ENCODE results near the gene PLA2G6. TPM values are rescaled to one million over a fixed set of nuclear protein-coding genes. Genes with fewer than 3 reads are reported as not detected.

Gene PLA2G6
- total and polyA plus RNA-seq, 8 donors, result 6.0 to 68.3 (median 25.8) TPM

DNA sequence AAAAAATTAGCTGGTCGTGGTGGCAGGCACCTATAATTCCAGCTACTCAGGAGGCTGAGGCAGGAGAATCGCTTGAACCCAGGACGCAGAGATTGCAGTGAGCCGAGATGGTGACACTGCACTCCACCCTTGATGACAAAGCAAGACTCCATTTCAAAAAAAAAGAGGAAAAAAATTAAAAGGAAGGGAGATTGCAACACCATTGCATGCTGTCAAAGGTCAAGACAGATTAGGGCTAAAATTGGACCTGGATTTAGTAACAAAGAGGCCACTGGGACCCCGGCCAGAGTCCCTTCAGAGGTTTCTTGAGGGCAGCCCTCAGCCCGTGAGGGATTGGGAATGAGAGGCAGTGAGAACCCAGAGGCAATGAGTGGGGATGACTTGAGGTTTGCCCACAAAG, 11.9 kb upstream of the PLA2G6 start:
- H3K4me1 ChIP-seq, result peaks cover 0 to 30% (median 18%) of the 10 kb centered on the region in 4 donors
- DNase-seq, result peak in 1 of 2 donors; percentile 45
- intact Hi-C loops (cut with DNase I; ENCODE audit: low total_unique reads), result no loop called here
- no peaks in the 10 kb centered on the region for H3K36me3 ChIP-seq
- peak overlapping the region in 1 of 5 donors; percentile 16 for H3K27ac ChIP-seq
- no peaks in the 10 kb centered on the region for H3K9me3 ChIP-seq
- no peak overlapping the region for H3K4me3 ChIP-seq
- H3K27me3 ChIP-seq, result no peaks in the 10 kb centered on the region
- 47 to 52% (median 49%) methylated on average over 6 of the region's 6 CpGs for WGBS, 5 donors
- TF ChIP-seq, protein P1, sequence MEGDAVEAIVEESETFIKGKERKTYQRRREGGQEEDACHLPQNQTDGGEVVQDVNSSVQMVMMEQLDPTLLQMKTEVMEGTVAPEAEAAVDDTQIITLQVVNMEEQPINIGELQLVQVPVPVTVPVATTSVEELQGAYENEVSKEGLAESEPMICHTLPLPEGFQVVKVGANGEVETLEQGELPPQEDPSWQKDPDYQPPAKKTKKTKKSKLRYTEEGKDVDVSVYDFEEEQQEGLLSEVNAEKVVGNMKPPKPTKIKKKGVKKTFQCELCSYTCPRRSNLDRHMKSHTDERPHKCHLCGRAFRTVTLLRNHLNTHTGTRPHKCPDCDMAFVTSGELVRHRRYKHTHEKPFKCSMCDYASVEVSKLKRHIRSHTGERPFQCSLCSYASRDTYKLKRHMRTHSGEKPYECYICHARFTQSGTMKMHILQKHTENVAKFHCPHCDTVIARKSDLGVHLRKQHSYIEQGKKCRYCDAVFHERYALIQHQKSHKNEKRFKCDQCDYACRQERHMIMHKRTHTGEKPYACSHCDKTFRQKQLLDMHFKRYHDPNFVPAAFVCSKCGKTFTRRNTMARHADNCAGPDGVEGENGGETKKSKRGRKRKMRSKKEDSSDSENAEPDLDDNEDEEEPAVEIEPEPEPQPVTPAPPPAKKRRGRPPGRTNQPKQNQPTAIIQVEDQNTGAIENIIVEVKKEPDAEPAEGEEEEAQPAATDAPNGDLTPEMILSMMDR (IDR thresholded peaks at IDR 0.05), result no peak
- TF ChIP-seq EP300 (IDR thresholded peaks at IDR 0.05) (no peak), POLR2AphosphoS5 (IDR thresholded peaks at IDR 0.05) (no peak), POLR2A (IDR thresholded peaks at IDR 0.05) (no peak)

DNA sequence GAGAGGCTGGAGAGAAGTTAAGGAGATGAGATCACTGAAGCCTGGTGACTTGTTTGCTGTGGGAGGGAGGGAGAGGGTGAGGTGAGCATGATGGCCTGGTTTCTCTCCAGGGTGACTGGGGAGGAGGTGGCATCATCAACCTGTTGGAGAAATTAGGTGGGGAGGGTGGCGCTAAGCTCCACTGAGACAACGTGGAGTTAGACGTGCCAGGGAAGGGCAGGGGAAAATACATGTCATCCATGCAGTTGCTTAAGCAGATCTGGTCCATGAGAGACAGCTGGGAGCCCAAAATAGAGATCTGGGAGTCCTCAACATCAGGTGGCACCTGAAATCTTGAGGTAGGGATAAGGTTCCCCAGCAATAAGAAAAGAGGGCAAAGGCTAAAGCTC, 10.8 kb upstream of the PLA2G6 start:
- Histone ChIP-seq H3K9me3 (no peaks in the 10 kb centered on the region), H3K36me3 (no peaks in the 10 kb centered on the region), H3K4me3 (no peak overlapping the region), H3K27me3 (no peaks in the 10 kb centered on the region), H3K4me1 (peaks cover 8 to 41% (median 27%) of the 10 kb centered on the region in 4 donors), H3K27ac (no peak overlapping the region)
- WGBS, 5 donors, result 82 to 90% (median 87%) methylated on average over 3 of the region's 3 CpGs
- DNase-seq, result no peak
- TF ChIP-seq EP300 (IDR thresholded peaks at IDR 0.05), result no peak
- TF ChIP-seq POLR2A (IDR thresholded peaks at IDR 0.05), result no peak
- TF ChIP-seq, protein P1 (IDR thresholded peaks at IDR 0.05), result no peak
- no peak for TF ChIP-seq POLR2AphosphoS5 (IDR thresholded peaks at IDR 0.05)
- intact Hi-C loops (cut with DNase I; ENCODE audit: low total_unique reads), result no loop called here

DNA sequence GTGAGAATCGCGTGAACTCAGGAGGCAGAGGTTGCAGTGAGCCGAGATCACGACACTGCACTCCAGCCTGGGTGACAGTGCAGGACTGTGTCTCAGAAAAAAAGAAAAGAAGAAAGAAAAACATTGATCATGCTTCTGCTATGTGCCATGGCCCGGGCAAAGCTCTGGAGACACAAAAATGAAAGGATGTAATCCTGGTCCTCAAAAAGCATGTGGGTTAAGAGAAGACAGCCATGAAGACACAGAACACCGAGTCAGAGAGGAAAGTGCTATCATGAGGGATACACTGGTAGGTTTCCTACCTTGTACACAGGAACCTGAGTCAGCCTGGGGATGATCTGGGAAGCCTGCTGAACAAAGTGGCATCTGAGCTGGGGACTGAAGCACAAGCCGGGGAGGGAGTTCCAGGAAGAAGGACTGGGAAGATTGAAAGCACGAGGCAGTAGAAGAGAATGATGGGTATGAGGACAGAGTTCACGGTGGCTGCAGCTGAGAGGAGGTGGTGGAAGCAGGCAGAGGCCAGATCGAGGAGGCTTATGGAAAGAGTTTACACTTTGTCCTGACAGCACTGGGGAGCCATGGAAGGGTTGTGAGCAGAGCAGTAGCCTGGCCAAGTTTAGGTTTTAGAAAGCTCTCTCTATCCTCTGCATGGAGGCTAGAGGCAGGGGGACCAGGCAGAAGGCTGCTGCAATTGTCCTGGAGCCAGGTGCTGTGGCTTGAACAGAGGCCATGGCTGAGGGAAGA, 10.3 kb upstream of the PLA2G6 start:
- intact Hi-C loops (cut with DNase I; ENCODE audit: low total_unique reads), result no loop called here

DNA sequence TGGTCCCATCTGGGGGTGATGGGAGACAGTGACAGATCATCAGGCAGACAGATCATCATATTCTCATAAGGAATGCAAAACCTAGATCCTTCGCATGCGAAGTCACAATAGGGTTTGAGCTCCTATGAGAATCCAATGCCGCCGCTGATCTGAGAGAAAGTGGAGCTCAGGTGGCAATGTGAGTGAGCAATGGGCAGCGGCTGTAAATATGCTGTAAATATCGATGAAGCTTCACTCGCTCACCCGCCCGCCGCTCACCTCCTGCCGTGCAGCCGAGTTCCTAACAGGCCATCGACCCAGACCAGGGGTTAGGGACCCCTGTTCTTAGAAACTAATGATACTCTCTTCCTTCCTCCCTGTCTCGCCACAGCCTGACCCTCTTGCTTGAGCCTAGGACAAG, 9.4 kb upstream of the PLA2G6 start:
- H3K27ac ChIP-seq, result no peak overlapping the region
- no peak for TF ChIP-seq POLR2A (IDR thresholded peaks at IDR 0.05)
- H3K27me3 ChIP-seq, result no peaks in the 10 kb centered on the region
- DNase-seq, result no peak
- H3K4me1 ChIP-seq, result peaks cover 12 to 47% (median 38%) of the 10 kb centered on the region in 4 donors
- H3K36me3 ChIP-seq, result no peaks in the 10 kb centered on the region
- no peak overlapping the region for H3K4me3 ChIP-seq
- H3K9me3 ChIP-seq, result no peaks in the 10 kb centered on the region
- intact Hi-C loops (cut with DNase I; ENCODE audit: low total_unique reads), result no loop called here
- whole genome bisulfite sequencing, 5 donors, result 89 to 95% (median 94%) methylated on average over 14 of the region's 14 CpGs

More for the DNA sequence above, 10.3 kb upstream of the PLA2G6 start:
- H3K9me3 ChIP-seq, result no peaks in the 10 kb centered on the region
- H3K4me1 ChIP-seq, result peaks cover 11 to 43% (median 32%) of the 10 kb centered on the region in 4 donors
- TF ChIP-seq EP300 (IDR thresholded peaks at IDR 0.05) (no peak), POLR2AphosphoS5 (IDR thresholded peaks at IDR 0.05) (no peak), POLR2A (IDR thresholded peaks at IDR 0.05) (no peak)
- TF ChIP-seq, protein P1 (IDR thresholded peaks at IDR 0.05), result no peak
- 81 to 88% (median 84%) methylated on average over 10 of the region's 10 CpGs for WGBS, 5 donors
- no peaks in the 10 kb centered on the region for H3K27me3 ChIP-seq
- H3K27ac ChIP-seq, result no peak overlapping the region
- H3K36me3 ChIP-seq, result no peaks in the 10 kb centered on the region
- no peak for DNase-seq
- no peak overlapping the region for H3K4me3 ChIP-seq

DNA sequence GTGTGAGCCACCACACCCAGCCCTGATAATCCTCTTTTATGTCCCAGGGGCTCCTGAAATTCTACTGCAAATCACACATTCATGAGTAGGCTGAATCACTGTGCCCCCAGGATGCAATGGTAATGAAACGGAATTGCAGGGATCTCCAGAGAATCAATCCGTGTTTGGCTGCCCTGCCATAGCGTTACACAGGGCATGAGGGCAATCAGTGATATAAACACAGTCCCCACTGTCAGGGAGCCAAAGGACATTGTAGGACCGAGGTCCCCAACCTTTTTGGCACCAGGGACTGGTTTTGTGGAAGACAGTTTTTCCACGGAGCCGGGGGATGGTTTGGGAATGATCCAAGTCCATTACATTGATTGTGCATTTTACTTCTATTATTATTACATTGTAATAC, 9.0 kb upstream of the PLA2G6 start:
- H3K4me3 ChIP-seq, result no peak overlapping the region
- no peak for DNase-seq
- no peaks in the 10 kb centered on the region for H3K27me3 ChIP-seq
- H3K4me1 ChIP-seq, result peaks cover 12 to 47% (median 38%) of the 10 kb centered on the region in 4 donors
- TF ChIP-seq POLR2AphosphoS5 (IDR thresholded peaks at IDR 0.05), result no peak
- TF ChIP-seq, protein P1 (IDR thresholded peaks at IDR 0.05), result no peak
- TF ChIP-seq POLR2A (IDR thresholded peaks at IDR 0.05), result no peak
- no peak for TF ChIP-seq EP300 (IDR thresholded peaks at IDR 0.05)
- no peaks in the 10 kb centered on the region for H3K9me3 ChIP-seq
- H3K27ac ChIP-seq, result no peak overlapping the region
- H3K36me3 ChIP-seq, result no peaks in the 10 kb centered on the region
- 66 to 74% (median 73%) methylated on average over 6 of the region's 6 CpGs for whole genome bisulfite sequencing, 5 donors
- intact Hi-C loops (cut with DNase I; ENCODE audit: low total_unique reads), result no loop called here

Data from stomach (tissue), 9 donors.